Measurements from ENCODE around the gene PPM1D. TPM values are rescaled to one million over a fixed set of nuclear protein-coding genes. Genes with fewer than 3 reads are reported as not detected.

PPM1D gene
- total and polyA plus RNA-seq, 10 donors = 2.7 to 19.8 (median 16.1) TPM

GRCh38 chr17:60623415-60623814, 23.4 kb downstream of the PPM1D start:
- H3K36me3 ChIP-seq = peaks cover 0 to 51% (median 9%) of the 10 kb centered on the region in 6 donors
- H3K27me3 ChIP-seq (replicated peaks in 1 of 7) = no peaks in the 10 kb centered on the region
- DNase-seq = no peak
- intact Hi-C loops (cut with DNase I; ENCODE audit: low total_unique reads) = no loop called here
- no peaks in the 10 kb centered on the region for H3K9me3 ChIP-seq
- no peak overlapping the region for H3K4me3 ChIP-seq
- H3K4me1 ChIP-seq = peaks cover 0 to 18% (median 8%) of the 10 kb centered on the region in 6 donors
- H3K27ac ChIP-seq = no peak overlapping the region
- 90 to 93% (median 93%) methylated on average over 9 of the region's 9 CpGs for WGBS, 5 donors
- TF ChIP-seq POLR2AphosphoS5 (IDR thresholded peaks at IDR 0.05) = no peak
- no peak for TF ChIP-seq POLR2A (IDR thresholded peaks at IDR 0.05)
- no peak for TF ChIP-seq CTCF (IDR thresholded peaks at IDR 0.05 in 8 of 11, conservative IDR thresholded peaks at IDR 0.05 in 3 of 11)

- Histone ChIP-seq H3K9me3 (no peaks in the 10 kb centered on the region), H3K4me1 (peaks cover 0 to 4% (median 0%) of the 10 kb centered on the region in 6 donors), H3K36me3 (peaks cover 0 to 71% (median 9%) of the 10 kb centered on the region in 6 donors), H3K4me3 (no peak overlapping the region), H3K27ac (no peak overlapping the region), H3K27me3 (replicated peaks in 1 of 7) (no peaks in the 10 kb centered on the region)
- no peak for DNase-seq
- intact Hi-C loops (cut with DNase I; ENCODE audit: low total_unique reads) = no loop called here
- TF ChIP-seq POLR2A (IDR thresholded peaks at IDR 0.05) (no peak), POLR2AphosphoS5 (IDR thresholded peaks at IDR 0.05) (no peak), CTCF (IDR thresholded peaks at IDR 0.05 in 8 of 11, conservative IDR thresholded peaks at IDR 0.05 in 3 of 11) (no peak)
- 84 to 98% (median 95%) methylated on average over 2 of the region's 2 CpGs for WGBS, 5 donors
These were observed 27.1 kb downstream of the PPM1D start for GRCh38 chr17:60627124-60627523.

GRCh38 chr17:60628252-60628889, 28.4 kb downstream of the PPM1D start:
- H3K27ac ChIP-seq = no peak overlapping the region
- H3K9me3 ChIP-seq = no peaks in the 10 kb centered on the region
- peaks cover 0 to 80% (median 9%) of the 10 kb centered on the region in 6 donors for H3K36me3 ChIP-seq
- H3K4me3 ChIP-seq = no peak overlapping the region
- intact Hi-C loops (cut with DNase I; ENCODE audit: low total_unique reads) = no loop called here
- TF ChIP-seq CTCF (IDR thresholded peaks at IDR 0.05 in 8 of 11, conservative IDR thresholded peaks at IDR 0.05 in 3 of 11) (no peak), POLR2A (IDR thresholded peaks at IDR 0.05) (no peak), POLR2AphosphoS5 (IDR thresholded peaks at IDR 0.05) (no peak)
- WGBS, 5 donors = 88 to 92% (median 89%) methylated on average over 6 of the region's 6 CpGs
- no peak for DNase-seq
- H3K27me3 ChIP-seq (replicated peaks in 1 of 7) = no peaks in the 10 kb centered on the region
- peaks cover 0 to 4% (median 0%) of the 10 kb centered on the region in 6 donors for H3K4me1 ChIP-seq

GRCh38 chr17:60629120-60629519, 29.1 kb downstream of the PPM1D start:
- Histone ChIP-seq H3K4me3 (no peak overlapping the region), H3K9me3 (no peaks in the 10 kb centered on the region), H3K36me3 (peaks cover 0 to 80% (median 12%) of the 10 kb centered on the region in 6 donors), H3K27me3 (replicated peaks in 1 of 7) (no peaks in the 10 kb centered on the region), H3K27ac (no peak overlapping the region), H3K4me1 (peaks cover 0 to 4% (median 0%) of the 10 kb centered on the region in 6 donors)
- WGBS, 5 donors = 92 to 97% (median 95%) methylated on average over 2 of the region's 2 CpGs
- DNase-seq = no peak
- intact Hi-C loops (cut with DNase I; ENCODE audit: low total_unique reads) = no loop called here
- no peak for TF ChIP-seq POLR2AphosphoS5 (IDR thresholded peaks at IDR 0.05)
- TF ChIP-seq CTCF (IDR thresholded peaks at IDR 0.05 in 8 of 11, conservative IDR thresholded peaks at IDR 0.05 in 3 of 11) = no peak
- no peak for TF ChIP-seq POLR2A (IDR thresholded peaks at IDR 0.05)
